ENCODE data around the gene CCDC6. TPM values are rescaled to one million over a fixed set of nuclear protein-coding genes. Genes with fewer than 3 reads are reported as not detected.

The CCDC6 gene
- total and polyA plus RNA-seq, 9 of the 15 experiments (the other 6 are each of a cell fraction or from before 2014, with no cell fraction given), result 10.4 to 41.0 (median 20.9) TPM

DNA sequence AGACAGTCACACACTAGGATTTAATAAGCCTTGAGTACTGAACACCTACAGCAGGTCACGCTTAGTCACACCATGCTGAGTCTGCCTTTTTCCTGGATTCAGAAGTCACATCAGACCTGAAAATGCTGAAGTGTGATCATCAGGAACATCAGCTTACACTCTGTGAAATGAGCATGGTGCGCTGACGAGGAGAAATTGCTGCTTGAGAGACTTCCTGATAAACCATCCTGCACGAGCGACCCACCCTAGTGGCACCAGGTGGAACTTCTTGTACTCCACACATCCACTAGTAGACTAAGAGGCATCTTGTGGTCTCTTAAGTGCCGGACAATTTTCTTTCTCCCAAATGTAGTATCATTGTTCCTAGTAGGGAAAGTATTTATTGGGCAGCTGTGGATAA is 101.3 kb downstream of the CCDC6 start (continued):
- TF ChIP-seq, protein P1, sequence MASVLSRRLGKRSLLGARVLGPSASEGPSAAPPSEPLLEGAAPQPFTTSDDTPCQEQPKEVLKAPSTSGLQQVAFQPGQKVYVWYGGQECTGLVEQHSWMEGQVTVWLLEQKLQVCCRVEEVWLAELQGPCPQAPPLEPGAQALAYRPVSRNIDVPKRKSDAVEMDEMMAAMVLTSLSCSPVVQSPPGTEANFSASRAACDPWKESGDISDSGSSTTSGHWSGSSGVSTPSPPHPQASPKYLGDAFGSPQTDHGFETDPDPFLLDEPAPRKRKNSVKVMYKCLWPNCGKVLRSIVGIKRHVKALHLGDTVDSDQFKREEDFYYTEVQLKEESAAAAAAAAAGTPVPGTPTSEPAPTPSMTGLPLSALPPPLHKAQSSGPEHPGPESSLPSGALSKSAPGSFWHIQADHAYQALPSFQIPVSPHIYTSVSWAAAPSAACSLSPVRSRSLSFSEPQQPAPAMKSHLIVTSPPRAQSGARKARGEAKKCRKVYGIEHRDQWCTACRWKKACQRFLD (CRISPR knock-in tag; IDR thresholded peaks at IDR 0.05), result no peak
- TF ChIP-seq CBFA2T2 (conservative IDR thresholded peaks at IDR 0.05), result no peak
- no peak for TF ChIP-seq ZBTB7A (IDR thresholded peaks at IDR 0.05; ENCODE audit: borderline replicate concordance, control insufficient read depth, low read depth, low read length)
- TF ChIP-seq, protein P2, sequence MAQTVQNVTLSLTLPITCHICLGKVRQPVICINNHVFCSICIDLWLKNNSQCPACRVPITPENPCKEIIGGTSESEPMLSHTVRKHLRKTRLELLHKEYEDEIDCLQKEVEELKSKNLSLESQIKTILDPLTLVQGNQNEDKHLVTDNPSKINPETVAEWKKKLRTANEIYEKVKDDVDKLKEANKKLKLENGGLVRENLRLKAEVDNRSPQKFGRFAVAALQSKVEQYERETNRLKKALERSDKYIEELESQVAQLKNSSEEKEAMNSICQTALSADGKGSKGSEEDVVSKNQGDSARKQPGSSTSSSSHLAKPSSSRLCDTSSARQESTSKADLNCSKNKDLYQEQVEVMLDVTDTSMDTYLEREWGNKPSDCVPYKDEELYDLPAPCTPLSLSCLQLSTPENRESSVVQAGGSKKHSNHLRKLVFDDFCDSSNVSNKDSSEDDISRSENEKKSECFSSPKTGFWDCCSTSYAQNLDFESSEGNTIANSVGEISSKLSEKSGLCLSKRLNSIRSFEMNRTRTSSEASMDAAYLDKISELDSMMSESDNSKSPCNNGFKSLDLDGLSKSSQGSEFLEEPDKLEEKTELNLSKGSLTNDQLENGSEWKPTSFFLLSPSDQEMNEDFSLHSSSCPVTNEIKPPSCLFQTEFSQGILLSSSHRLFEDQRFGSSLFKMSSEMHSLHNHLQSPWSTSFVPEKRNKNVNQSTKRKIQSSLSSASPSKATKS (CRISPR knock-in tag; IDR thresholded peaks at IDR 0.05), result no peak
- TF ChIP-seq, protein P3, sequence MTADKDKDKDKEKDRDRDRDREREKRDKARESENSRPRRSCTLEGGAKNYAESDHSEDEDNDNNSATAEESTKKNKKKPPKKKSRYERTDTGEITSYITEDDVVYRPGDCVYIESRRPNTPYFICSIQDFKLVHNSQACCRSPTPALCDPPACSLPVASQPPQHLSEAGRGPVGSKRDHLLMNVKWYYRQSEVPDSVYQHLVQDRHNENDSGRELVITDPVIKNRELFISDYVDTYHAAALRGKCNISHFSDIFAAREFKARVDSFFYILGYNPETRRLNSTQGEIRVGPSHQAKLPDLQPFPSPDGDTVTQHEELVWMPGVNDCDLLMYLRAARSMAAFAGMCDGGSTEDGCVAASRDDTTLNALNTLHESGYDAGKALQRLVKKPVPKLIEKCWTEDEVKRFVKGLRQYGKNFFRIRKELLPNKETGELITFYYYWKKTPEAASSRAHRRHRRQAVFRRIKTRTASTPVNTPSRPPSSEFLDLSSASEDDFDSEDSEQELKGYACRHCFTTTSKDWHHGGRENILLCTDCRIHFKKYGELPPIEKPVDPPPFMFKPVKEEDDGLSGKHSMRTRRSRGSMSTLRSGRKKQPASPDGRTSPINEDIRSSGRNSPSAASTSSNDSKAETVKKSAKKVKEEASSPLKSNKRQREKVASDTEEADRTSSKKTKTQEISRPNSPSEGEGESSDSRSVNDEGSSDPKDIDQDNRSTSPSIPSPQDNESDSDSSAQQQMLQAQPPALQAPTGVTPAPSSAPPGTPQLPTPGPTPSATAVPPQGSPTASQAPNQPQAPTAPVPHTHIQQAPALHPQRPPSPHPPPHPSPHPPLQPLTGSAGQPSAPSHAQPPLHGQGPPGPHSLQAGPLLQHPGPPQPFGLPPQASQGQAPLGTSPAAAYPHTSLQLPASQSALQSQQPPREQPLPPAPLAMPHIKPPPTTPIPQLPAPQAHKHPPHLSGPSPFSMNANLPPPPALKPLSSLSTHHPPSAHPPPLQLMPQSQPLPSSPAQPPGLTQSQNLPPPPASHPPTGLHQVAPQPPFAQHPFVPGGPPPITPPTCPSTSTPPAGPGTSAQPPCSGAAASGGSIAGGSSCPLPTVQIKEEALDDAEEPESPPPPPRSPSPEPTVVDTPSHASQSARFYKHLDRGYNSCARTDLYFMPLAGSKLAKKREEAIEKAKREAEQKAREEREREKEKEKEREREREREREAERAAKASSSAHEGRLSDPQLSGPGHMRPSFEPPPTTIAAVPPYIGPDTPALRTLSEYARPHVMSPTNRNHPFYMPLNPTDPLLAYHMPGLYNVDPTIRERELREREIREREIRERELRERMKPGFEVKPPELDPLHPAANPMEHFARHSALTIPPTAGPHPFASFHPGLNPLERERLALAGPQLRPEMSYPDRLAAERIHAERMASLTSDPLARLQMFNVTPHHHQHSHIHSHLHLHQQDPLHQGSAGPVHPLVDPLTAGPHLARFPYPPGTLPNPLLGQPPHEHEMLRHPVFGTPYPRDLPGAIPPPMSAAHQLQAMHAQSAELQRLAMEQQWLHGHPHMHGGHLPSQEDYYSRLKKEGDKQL (CRISPR knock-in tag; IDR thresholded peaks at IDR 0.05; ENCODE audit: borderline replicate concordance), result no peak
- TF ChIP-seq XRCC4 (IDR thresholded peaks at IDR 0.05; ENCODE audit: extremely low read depth, insufficient read depth, insufficient read length), result no peak
- TF ChIP-seq, protein P4, sequence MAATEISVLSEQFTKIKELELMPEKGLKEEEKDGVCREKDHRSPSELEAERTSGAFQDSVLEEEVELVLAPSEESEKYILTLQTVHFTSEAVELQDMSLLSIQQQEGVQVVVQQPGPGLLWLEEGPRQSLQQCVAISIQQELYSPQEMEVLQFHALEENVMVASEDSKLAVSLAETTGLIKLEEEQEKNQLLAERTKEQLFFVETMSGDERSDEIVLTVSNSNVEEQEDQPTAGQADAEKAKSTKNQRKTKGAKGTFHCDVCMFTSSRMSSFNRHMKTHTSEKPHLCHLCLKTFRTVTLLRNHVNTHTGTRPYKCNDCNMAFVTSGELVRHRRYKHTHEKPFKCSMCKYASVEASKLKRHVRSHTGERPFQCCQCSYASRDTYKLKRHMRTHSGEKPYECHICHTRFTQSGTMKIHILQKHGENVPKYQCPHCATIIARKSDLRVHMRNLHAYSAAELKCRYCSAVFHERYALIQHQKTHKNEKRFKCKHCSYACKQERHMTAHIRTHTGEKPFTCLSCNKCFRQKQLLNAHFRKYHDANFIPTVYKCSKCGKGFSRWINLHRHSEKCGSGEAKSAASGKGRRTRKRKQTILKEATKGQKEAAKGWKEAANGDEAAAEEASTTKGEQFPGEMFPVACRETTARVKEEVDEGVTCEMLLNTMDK (IDR thresholded peaks at IDR 0.05; ENCODE audit: borderline replicate concordance, insufficient read depth, low read depth, low read length, poor library complexity, severe bottlenecking), result peak; percentile 28
- TF ChIP-seq SUPT5H (IDR thresholded peaks at IDR 0.05), result no peak
- TF ChIP-seq HOXB6 (CRISPR knock-in tag; IDR thresholded peaks at IDR 0.05; ENCODE audit: borderline replicate concordance), result no peak
- no peak for TF ChIP-seq ILK (tag; IDR thresholded peaks at IDR 0.05; ENCODE audit: borderline replicate concordance, low read depth)
- peak in 1 of 2 experiments; percentile 48; a peak in 2 of 4 replicates for TF ChIP-seq RAD21 (CRISPR knock-in tag; conservative IDR thresholded peaks at IDR 0.05 in 1 of 2, IDR thresholded peaks at IDR 0.05 in 1 of 2)
- TF ChIP-seq ZZZ3 (IDR thresholded peaks at IDR 0.05), result no peak
- TF ChIP-seq, protein P5, sequence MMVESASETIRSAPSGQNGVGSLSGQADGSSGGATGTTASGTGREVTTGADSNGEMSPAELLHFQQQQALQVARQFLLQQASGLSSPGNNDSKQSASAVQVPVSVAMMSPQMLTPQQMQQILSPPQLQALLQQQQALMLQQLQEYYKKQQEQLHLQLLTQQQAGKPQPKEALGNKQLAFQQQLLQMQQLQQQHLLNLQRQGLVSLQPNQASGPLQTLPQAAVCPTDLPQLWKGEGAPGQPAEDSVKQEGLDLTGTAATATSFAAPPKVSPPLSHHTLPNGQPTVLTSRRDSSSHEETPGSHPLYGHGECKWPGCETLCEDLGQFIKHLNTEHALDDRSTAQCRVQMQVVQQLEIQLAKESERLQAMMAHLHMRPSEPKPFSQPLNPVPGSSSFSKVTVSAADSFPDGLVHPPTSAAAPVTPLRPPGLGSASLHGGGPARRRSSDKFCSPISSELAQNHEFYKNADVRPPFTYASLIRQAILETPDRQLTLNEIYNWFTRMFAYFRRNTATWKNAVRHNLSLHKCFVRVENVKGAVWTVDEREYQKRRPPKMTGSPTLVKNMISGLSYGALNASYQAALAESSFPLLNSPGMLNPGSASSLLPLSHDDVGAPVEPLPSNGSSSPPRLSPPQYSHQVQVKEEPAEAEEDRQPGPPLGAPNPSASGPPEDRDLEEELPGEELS (CRISPR knock-in tag; IDR thresholded peaks at IDR 0.05; ENCODE audit: borderline replicate concordance), result no peak
